22Rv1 (cell line): ENCODE data around the gene BAHCC1.

Experiments used
- H3K27ac ChIP-seq: fragments of 450-650 bp; 2 replicates; pipeline ENCODE4 v1.5.1; 2017
- CTCF ChIP-seq: fragments of 450-650 bp; IDR thresholded peaks from 2 replicates; pipeline ENCODE4 v1.5.1; 2017; ENCODE audit warnings: mild to moderate bottlenecking
- ZFX ChIP-seq: fragments of 450-650 bp; IDR thresholded peaks from 2 replicates; pipeline ENCODE4 v1.6.1; 2017; ENCODE audit warnings: antibody characterized with exemption, borderline replicate concordance

BAHCC1 gene

DNA sequence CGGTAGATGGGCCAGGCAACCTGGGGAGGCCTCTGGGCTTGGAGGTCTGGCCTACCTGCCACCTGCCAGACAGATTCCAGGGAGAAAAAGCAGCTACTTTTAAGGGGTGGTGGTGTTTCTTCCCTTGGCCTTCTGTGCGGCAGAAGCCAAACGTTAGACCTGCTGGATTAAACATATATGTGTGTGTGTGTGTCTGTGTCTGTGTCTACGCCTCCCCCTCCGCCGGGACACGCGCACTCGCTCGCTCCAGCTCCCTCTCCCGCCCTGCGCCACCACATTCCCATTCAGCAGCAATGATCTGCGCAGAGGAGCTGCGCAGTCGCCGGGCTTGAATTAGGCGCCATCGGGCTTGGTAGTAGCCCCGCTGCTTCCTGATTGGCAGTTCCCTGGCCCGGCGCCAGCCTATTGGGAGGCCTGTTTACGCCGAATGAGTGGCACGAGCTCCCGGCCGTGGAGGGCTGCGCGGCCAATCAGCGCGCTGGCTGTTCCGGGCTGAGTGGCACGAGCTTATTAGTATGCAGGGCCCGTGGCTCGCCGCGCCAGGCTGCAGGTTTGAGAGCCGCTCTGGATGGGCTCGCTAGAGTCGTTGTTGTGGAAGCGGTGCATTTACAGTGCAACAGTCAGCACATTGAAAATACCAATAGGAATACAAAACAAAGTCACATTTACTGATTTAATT lies at the start of gene BAHCC1:
BAHCC1 (plus strand) TSS at position 537 of the 679 bp plus-strand sequence. CDS start 4,283 bp downstream, outside the sequence.
- peak within 1 kb of the TSS; percentile 100 for H3K27ac ChIP-seq
- no peak for TF ChIP-seq ZFX

DNA sequence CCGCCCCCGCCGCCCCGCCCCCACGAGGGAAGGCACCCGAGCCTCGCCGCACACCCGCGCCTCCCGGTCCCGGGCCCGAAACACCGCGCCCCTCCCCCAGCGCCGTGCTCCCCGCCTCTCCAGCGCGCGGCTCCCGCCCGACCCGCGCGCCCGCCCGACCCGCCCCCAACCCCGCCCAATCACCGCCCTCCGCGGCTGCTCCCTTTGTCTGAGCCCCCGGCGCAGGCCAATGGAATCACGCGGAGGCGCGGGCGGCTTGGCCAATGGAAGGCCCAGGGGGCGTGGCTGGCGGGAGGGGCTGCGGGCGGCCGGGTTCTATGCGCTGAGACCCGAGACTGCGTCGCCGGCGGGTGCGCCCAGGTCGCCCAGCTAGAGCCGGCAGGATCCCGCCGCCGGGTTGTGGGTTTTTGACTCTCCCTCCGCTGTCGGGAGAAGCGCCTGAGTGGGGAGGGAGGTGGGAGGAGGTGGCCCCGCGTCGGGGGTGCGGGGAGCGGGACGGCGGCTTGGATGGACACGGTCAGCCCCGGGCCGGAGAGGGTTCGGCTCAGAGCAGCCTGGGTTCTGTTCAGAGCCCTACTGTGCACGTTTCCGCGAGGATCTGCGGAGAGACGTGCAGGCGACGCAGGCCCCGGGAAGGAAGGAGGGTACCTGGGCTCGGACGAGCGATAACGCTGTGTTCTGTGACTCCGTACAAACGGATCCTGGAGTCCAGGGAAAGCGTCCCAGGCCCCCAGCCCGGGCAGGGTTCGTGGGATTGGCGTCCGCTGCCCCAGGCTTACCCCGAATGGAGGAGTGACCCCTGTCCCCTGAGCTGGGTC lies 49.0 kb upstream of the BAHCC1 start:
- TF ChIP-seq CTCF, result no peak
- TF ChIP-seq ZFX, result no peak
- peak overlapping the region; percentile 99 for H3K27ac ChIP-seq

GRCh38 chr17:81346908-81347349 lies 48.3 kb upstream of the BAHCC1 start:
- peak overlapping the region; percentile 99 for H3K27ac ChIP-seq
- no peak for TF ChIP-seq ZFX
- TF ChIP-seq CTCF, result no peak

- TF ChIP-seq ZFX, result no peak
- TF ChIP-seq CTCF, result no peak
- peak overlapping the region; percentile 99 for H3K27ac ChIP-seq
Observed at GRCh38 chr17:81347437-81347836, 47.8 kb upstream of the BAHCC1 start.

GRCh38 chr17:81348097-81349055 lies 46.9 kb upstream of the BAHCC1 start:
- TF ChIP-seq ZFX, result no peak
- TF ChIP-seq CTCF, result no peak
- H3K27ac ChIP-seq, result peak overlapping the region; percentile 99

DNA sequence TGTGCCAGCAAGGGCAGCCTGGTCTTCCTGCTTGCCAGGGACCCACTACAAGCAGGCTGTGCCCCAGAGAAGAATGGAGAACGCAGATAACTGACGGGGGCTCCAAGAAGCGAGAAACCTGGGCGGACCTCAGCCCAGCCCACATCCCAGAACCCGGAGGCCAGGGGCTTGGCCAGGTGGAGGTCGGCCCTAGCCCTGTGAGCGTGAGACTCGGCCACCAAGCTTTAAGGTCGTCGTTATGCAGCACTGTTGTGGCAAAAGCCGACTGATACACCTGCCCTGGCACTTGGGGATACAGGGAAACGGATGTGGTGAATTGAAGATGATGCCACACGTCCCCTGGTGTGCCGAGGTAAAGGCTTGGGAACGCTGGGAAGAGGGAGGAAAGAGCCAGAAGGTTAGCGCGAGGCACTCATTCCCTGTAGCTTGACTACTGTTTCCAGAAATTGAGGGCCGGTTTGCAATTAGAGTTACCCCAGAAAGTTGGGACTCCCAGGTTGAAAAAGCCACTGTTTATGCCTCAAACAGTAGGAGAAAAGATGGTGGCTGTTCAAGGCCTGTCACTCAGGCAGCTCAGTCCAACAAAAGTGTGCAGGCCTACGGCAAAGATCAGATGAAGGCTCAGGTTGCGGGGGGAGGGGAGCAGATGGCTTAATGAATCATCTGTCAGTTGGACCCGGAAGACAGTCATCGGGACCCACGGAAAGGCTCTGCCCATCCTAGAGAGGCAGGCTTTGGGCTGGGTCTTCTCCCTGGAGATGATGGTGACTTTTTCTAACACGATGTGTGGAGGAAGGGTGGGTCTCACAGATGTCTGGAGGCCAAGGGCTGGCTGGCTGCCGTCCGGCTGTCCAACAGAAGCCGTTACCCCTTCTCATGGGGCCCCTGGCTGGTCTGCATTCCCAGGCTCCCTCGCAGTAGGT lies 45.6 kb upstream of the BAHCC1 start:
- peak overlapping the region; percentile 99 for H3K27ac ChIP-seq

More for the DNA sequence above, 45.6 kb upstream of the BAHCC1 start:
- TF ChIP-seq CTCF (no peak), ZFX (no peak)
